Omental fat pad (tissue), 4 donors: ENCODE measurements around the gene ISLR2. TPM values are rescaled to one million over a fixed set of nuclear protein-coding genes. Genes with fewer than 3 reads are reported as not detected.

ENCODE experiments used
- ATAC-seq: fragments of 150-250 bp; one replicate; pipeline ENCODE4 v1.9.1; 2016; ENCODE audit warnings: mild to moderate bottlenecking, moderate library complexity; ENCODE audit not compliant: low FRiP score
- DNase-seq: peaks from one replicate; pipeline ENCODE4 v3.0.0-alpha.2; 2019; ENCODE audit warnings: low spot score
- CTCF ChIP-seq, 3 donors: fragments of 450-650 bp; IDR thresholded peaks; one replicate each; pipeline ENCODE4 v1.5.1; 2016 to 2017; ENCODE audit warnings: antibody characterized with exemption in 3 of 3, mild to moderate bottlenecking in 3 of 3, moderate library complexity in 2 of 3
- total RNA-seq, 4 donors: library from RNA; depleted of rRNA; stranded (reverse); fragments of >200 nt; gene quantifications; one replicate each; pipeline ENCODE4 v1.1.0, GENCODE V29; 2016

The ISLR2 gene
- total RNA-seq, 4 donors from 2014 or later: 0.69 to 4.7 (median 1.1) TPM; not detected in 1

- peak; percentile 39 for ATAC-seq
- TF ChIP-seq CTCF (IDR thresholded peaks at IDR 0.05): no peak
- DNase-seq: no peak
Measured at GRCh38 chr15:74136814-74137536, 6.6 kb downstream of the ISLR2 start.

GRCh38 chr15:74137537-74137894 lies 7.1 kb downstream of the ISLR2 start:
- no peak for ATAC-seq
- no peak for TF ChIP-seq CTCF (IDR thresholded peaks at IDR 0.05)
- DNase-seq: no peak

- ATAC-seq (no peak), DNase-seq (no peak)
- no peak for TF ChIP-seq CTCF (IDR thresholded peaks at IDR 0.05)
Measured at GRCh38 chr15:74138642-74139041, 8.3 kb downstream of the ISLR2 start.

GRCh38 chr15:74141591-74141990 lies 11.2 kb downstream of the ISLR2 start:
- DNase-seq (no peak), ATAC-seq (no peak)
- TF ChIP-seq CTCF (IDR thresholded peaks at IDR 0.05): no peak

- ATAC-seq (no peak), DNase-seq (no peak)
- TF ChIP-seq CTCF (IDR thresholded peaks at IDR 0.05): no peak
Measured at GRCh38 chr15:74144153-74144775, 13.9 kb downstream of the ISLR2 start.

GRCh38 chr15:74146277-74146800 lies 16.0 kb downstream of the ISLR2 start:
- ATAC-seq: no peak
- DNase-seq: no peak
- TF ChIP-seq CTCF (IDR thresholded peaks at IDR 0.05): no peak

GRCh38 chr15:74147051-74147450 lies 16.7 kb downstream of the ISLR2 start:
- no peak for TF ChIP-seq CTCF (IDR thresholded peaks at IDR 0.05)

More at GRCh38 chr15:74147051-74147450, 16.7 kb downstream of the ISLR2 start:
- no peak for DNase-seq
- no peak for ATAC-seq
